Ishikawa (cell line): Measurements from ENCODE around the gene NXPE3.

Experiments used
- CEBPB ChIP-seq: IDR thresholded peaks from 2 replicates; pipeline ENCODE4 v1.6.1; 2012
- CREB1 ChIP-seq: IDR thresholded peaks from 2 replicates; pipeline ENCODE4 v1.6.1; 2012; ENCODE audit warnings: low read depth
- EGR1 ChIP-seq: IDR thresholded peaks from 2 replicates; pipeline ENCODE4 v1.6.1; 2012
- EP300 ChIP-seq: IDR thresholded peaks from 2 replicates; pipeline ENCODE4 v1.6.1; 2012; ENCODE audit warnings: borderline replicate concordance
- NFIC ChIP-seq: IDR thresholded peaks from 2 replicates; pipeline ENCODE4 v1.6.1; 2012
- REST ChIP-seq: IDR thresholded peaks from 2 replicates; pipeline ENCODE4 v1.6.1; 2012; ENCODE audit warnings: low read depth, mild to moderate bottlenecking
- TEAD4 ChIP-seq: IDR thresholded peaks from 2 replicates; pipeline ENCODE4 v1.6.1; 2012
- YY1 ChIP-seq: IDR thresholded peaks from 2 replicates; pipeline ENCODE4 v1.6.1; 2012; ENCODE audit warnings: low read depth
- TF ChIP-seq, protein P1 (sequence below): IDR thresholded peaks from 2 replicates; pipeline ENCODE4 v1.6.1; 2012

DNA sequence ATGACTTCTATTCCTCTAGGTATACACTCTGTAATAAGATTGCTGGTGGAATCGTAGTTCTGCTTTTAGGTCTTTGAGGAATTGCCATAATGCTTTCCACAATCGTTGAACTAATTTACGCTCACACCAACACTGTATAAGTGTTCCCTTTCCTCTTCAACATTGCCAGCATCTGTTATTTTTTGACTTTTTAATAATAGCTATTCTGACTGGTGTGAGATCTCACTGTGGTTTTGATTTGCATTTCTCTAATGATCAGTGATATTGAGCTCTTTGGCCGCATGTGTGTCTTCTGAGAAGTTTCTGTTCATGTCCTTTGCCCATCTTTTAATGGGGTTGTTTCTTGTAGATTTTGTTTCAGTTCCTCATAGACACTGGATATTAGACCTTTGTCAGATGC is 12.8 kb downstream of the NXPE3 start:
- TF ChIP-seq EP300 (no peak), REST (no peak), NFIC (no peak), EGR1 (no peak), YY1 (no peak), CEBPB (no peak), TEAD4 (no peak), CREB1 (no peak)
- TF ChIP-seq, protein P1, sequence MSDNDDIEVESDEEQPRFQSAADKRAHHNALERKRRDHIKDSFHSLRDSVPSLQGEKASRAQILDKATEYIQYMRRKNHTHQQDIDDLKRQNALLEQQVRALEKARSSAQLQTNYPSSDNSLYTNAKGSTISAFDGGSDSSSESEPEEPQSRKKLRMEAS = no peak
